Kidney (tissue), 14 donors: ENCODE data around the gene DLGAP1. TPM values are rescaled to one million over a fixed set of nuclear protein-coding genes. Genes with fewer than 3 reads are reported as not detected.

Experiments
- DNase-seq, 5 donors: peaks; one replicate each; pipeline ENCODE4 v3.0.0-alpha.2; 2013 to 2020
- FAIRE-seq: peaks from 2 replicates; lab custom pipeline; 2012; peaks lifted over from hg19 to GRCh38; lab: Jason Lieb, UNC
- H3K27ac ChIP-seq, 2 donors: one replicate each; pipeline ENCODE4 v1.7.0; 2013; ENCODE audit warnings: low read depth in 2 of 2, low read length in 2 of 2, inconsistent platforms in 1 of 2
- H3K27me3 ChIP-seq: one replicate; pipeline ENCODE4 v1.7.1; 2013; ENCODE audit warnings: low read length, inconsistent platforms; ENCODE audit not compliant: control insufficient read depth, insufficient read depth
- H3K36me3 ChIP-seq, 3 donors: one replicate each; pipeline versions ENCODE4 v1.7.0 to v1.7.1; 2013; ENCODE audit warnings: low read length in 3 of 3, control low read depth in 1 of 3, inconsistent platforms in 1 of 3; ENCODE audit not compliant: insufficient read depth in 3 of 3, control insufficient read depth in 2 of 3
- H3K4me1 ChIP-seq, 3 donors: one replicate each; pipeline versions ENCODE4 v1.7.0 to v1.7.1; 2013; ENCODE audit warnings: low read length in 3 of 3, inconsistent platforms in 1 of 3, low read depth in 1 of 3; ENCODE audit not compliant: control insufficient read depth in 2 of 3, insufficient read depth in 2 of 3
- H3K4me3 ChIP-seq, 3 donors: one replicate each; pipeline versions ENCODE4 v1.7.0 to v1.8.1; 2013; ENCODE audit warnings: low read length in 3 of 3, control low read depth in 1 of 3, inconsistent platforms in 1 of 3
- H3K9ac ChIP-seq, 3 donors: one replicate each; pipeline versions ENCODE4 v1.7.0 to v1.7.1; 2013; ENCODE audit warnings: low read length in 3 of 3, control low read depth in 1 of 3, inconsistent platforms in 1 of 3
- H3K9me3 ChIP-seq, 3 donors: one replicate each; pipeline versions ENCODE4 v1.7.0 to v1.7.1; 2013; ENCODE audit warnings: low read length in 3 of 3, control low read depth in 1 of 3, inconsistent platforms in 1 of 3; ENCODE audit not compliant: control insufficient read depth in 2 of 3, insufficient read depth in 1 of 3
- CTCF ChIP-seq: IDR thresholded peaks from 3 replicates; pipeline ENCODE4 v1.5.1; 2012; ENCODE audit warnings: mild to moderate bottlenecking, moderate library complexity, borderline replicate concordance; ENCODE audit not compliant: insufficient read depth; ENCODE audit errors: extremely low read depth
- intact Hi-C: fragments of 100-400 bp; cut with DNase I; formaldehyde crosslinking; loops from one replicate; pipeline ENCODE4 v1.11.1; 2022
- polyA plus RNA-seq: library from polyadenylated mRNA; stranded (reverse); fragments of 350-450 nt; fragmentation: Illumina TruSeq; extraction: RNeasy Lipid Tissue Mini Kit (QIAGEN cat#74804); gene quantifications from one replicate; pipeline ENCODE4 v1.2.3, GENCODE V29; 2014; ENCODE audit warnings: low read depth, low replicate concordance; ENCODE audit not compliant: insufficient read depth
- total RNA-seq: library from RNA; stranded (reverse); fragmentation: NEBNext Ultra II Directional; extraction: Animal tissue kit (Norgen Biotek cat#: 25700); gene quantifications from one replicate; pipeline ENCODE4 v1.2.1, GENCODE V29; 2021
- donor health status: control.
- donor health status: control.
- donor health status: control.
- donor health status: control.
- donor health status: control.
- donor health status: DM: yes; HTN: yes; CAD: no.
- donor health status: Normal renal cell carcinoma (clear cell type).

The DLGAP1 gene
- total and polyA plus RNA-seq, 2 donors from 2014 or later, result 1.2 to 32.8 TPM

GRCh38 chr18:3973191-3973850, 481.8 kb downstream of the DLGAP1 start:
- FAIRE-seq, result no peak
- Histone ChIP-seq H3K36me3 (no peaks in the 10 kb centered on the region), H3K27ac (no peak overlapping the region), H3K4me1 (no peaks in the 10 kb centered on the region), H3K27me3 (no peaks in the 10 kb centered on the region), H3K4me3 (no peak overlapping the region), H3K9ac (no peak overlapping the region), H3K9me3 (no peaks in the 10 kb centered on the region)
- intact Hi-C loops, result no loop called here
- DNase-seq, result no peak
- no peak for TF ChIP-seq CTCF

- no peak overlapping the region for H3K27ac ChIP-seq
- FAIRE-seq, result no peak
These were observed 482.7 kb downstream of the DLGAP1 start for GRCh38 chr18:3972291-3972930.

GRCh38 chr18:3970929-3971328, 484.2 kb downstream of the DLGAP1 start:
- Histone ChIP-seq H3K27ac (no peak overlapping the region), H3K9ac (no peak overlapping the region), H3K4me3 (no peak overlapping the region), H3K9me3 (no peaks in the 10 kb centered on the region), H3K36me3 (no peaks in the 10 kb centered on the region), H3K27me3 (no peaks in the 10 kb centered on the region), H3K4me1 (no peaks in the 10 kb centered on the region)
- peak; percentile 31 for TF ChIP-seq CTCF
- intact Hi-C loops, result no loop called here
- DNase-seq (peak in 1 of 5 donors; percentile 19), FAIRE-seq (no peak)

More at GRCh38 chr18:3972291-3972930, 482.7 kb downstream of the DLGAP1 start:
- Histone ChIP-seq H3K4me3 (no peak overlapping the region), H3K36me3 (no peaks in the 10 kb centered on the region), H3K9me3 (no peaks in the 10 kb centered on the region), H3K27me3 (no peaks in the 10 kb centered on the region), H3K4me1 (no peaks in the 10 kb centered on the region), H3K9ac (no peak overlapping the region)
- no peak for DNase-seq
- no peak for TF ChIP-seq CTCF
- intact Hi-C loops, result no loop called here
